ENCODE measurements around the gene THY1. TPM values are rescaled to one million over a fixed set of nuclear protein-coding genes. Genes with fewer than 3 reads are reported as not detected.

THY1 gene
- total and polyA plus RNA-seq, 2 donors, result 39.2 to 148 TPM

- no peak for DNase-seq (ENCODE audit: extremely low spot score)
- Histone ChIP-seq H3K4me1 (ENCODE audit: insufficient read depth) (no peaks in the 10 kb centered on the region), H3K4me3 (ENCODE audit: low read depth, low read length) (no peak overlapping the region), H3K27ac (ENCODE audit: low read depth) (no peak overlapping the region), H3K36me3 (ENCODE audit: insufficient read depth) (no peaks in the 10 kb centered on the region)
- WGBS, result 96% methylated on average over 1 of the region's 1 CpG
Measured at GRCh38 chr11:119434591-119435330, 11.8 kb upstream of the THY1 start.

DNA sequence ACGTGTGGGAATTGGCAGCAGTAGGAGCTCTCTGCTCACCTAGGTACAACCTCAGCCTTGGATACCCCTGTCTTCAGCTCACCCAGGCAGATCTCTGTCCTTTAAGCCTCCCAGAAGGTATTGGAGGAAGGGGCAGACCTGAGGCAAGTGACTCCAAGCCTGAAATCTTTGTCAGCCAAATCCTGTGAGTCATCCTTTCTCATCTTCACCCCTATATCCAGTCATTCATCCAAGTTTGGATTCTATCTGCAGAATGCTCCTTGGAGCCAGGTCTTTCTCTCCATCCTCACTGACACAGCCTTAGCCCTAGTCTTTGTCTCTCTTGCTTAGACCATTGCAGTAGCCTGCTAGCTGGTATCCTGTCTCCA is 10.4 kb upstream of the THY1 start:
- no peaks in the 10 kb centered on the region for H3K36me3 ChIP-seq (ENCODE audit: insufficient read depth)
- H3K4me1 ChIP-seq (ENCODE audit: insufficient read depth), result no peaks in the 10 kb centered on the region
- no peak overlapping the region for H3K27ac ChIP-seq (ENCODE audit: low read depth)
- WGBS, result 27% methylated on average over 1 of the region's 1 CpG
- no peak for DNase-seq (ENCODE audit: extremely low spot score)
- no peak overlapping the region for H3K4me3 ChIP-seq (ENCODE audit: low read depth, low read length)

GRCh38 chr11:119432484-119433357 is 9.7 kb upstream of the THY1 start:
- no peaks in the 10 kb centered on the region for H3K36me3 ChIP-seq (ENCODE audit: insufficient read depth)
- H3K4me1 ChIP-seq (ENCODE audit: insufficient read depth), result no peaks in the 10 kb centered on the region
- no peak overlapping the region for H3K4me3 ChIP-seq (ENCODE audit: low read depth, low read length)
- H3K27ac ChIP-seq (ENCODE audit: low read depth), result no peak overlapping the region
- DNase-seq (ENCODE audit: extremely low spot score), result no peak
- WGBS, result 22% methylated on average over 21 of the region's 21 CpGs

DNA sequence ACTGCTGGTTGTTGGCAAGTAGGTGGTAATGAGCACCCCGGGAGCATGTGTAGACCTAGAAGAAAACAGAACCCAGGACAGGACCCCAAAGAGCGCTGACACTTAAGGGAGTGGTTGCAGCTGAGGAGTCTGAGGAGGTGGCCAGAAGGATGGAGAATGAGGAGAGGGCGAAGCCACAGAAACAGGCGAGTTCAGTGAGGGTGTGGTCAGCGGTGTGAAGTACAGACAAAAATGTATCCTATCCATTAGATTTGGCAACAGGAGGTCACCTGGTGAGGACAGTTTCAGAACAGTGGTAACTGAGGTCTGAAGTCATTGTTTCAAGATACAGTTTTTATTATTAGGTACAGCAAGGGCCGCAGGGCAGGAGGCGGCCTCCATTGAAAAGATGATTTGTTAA is 8.6 kb upstream of the THY1 start:
- Histone ChIP-seq H3K36me3 (ENCODE audit: insufficient read depth) (no peaks in the 10 kb centered on the region), H3K4me1 (ENCODE audit: insufficient read depth) (no peaks in the 10 kb centered on the region), H3K27ac (ENCODE audit: low read depth) (no peak overlapping the region), H3K4me3 (ENCODE audit: low read depth, low read length) (no peak overlapping the region)
- no peak for DNase-seq (ENCODE audit: extremely low spot score)
- WGBS, result 92% methylated on average over 7 of the region's 7 CpGs

DNA sequence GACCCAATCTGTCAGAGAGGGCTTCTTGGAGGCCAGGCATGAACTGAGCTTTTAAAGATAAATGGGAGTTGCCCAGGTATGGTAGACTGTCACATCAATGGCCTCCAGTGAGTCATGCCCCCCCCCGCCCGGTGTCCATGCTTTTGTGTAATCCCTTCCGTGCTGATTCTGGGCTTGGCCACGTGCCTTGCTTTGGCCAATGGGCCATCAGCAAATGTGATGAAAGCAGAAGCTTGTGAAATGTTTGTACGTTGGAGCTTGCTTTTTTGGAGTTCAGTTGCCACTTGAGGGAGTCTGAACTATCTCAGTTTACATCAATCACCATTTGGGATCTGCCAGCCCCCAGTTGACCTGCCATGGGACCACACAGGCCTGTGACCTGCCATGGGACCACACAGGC is 4.3 kb upstream of the THY1 start:
- no peak for DNase-seq (ENCODE audit: extremely low spot score)
- Histone ChIP-seq H3K27ac (ENCODE audit: low read depth) (no peak overlapping the region), H3K36me3 (ENCODE audit: insufficient read depth) (no peaks in the 10 kb centered on the region), H3K4me1 (ENCODE audit: insufficient read depth) (no peaks in the 10 kb centered on the region), H3K4me3 (ENCODE audit: low read depth, low read length) (no peak overlapping the region)
- 77% methylated on average over 5 of the region's 5 CpGs for WGBS

- Histone ChIP-seq H3K4me1 (ENCODE audit: insufficient read depth) (no peaks in the 10 kb centered on the region), H3K36me3 (ENCODE audit: insufficient read depth) (no peaks in the 10 kb centered on the region), H3K27ac (ENCODE audit: low read depth) (no peak overlapping the region), H3K4me3 (ENCODE audit: low read depth, low read length) (no peak overlapping the region)
- WGBS, result 58% methylated on average over 4 of the region's 4 CpGs
- no peak for DNase-seq (ENCODE audit: extremely low spot score)
Measured at GRCh38 chr11:119426142-119426541, 3.2 kb upstream of the THY1 start.

DNA sequence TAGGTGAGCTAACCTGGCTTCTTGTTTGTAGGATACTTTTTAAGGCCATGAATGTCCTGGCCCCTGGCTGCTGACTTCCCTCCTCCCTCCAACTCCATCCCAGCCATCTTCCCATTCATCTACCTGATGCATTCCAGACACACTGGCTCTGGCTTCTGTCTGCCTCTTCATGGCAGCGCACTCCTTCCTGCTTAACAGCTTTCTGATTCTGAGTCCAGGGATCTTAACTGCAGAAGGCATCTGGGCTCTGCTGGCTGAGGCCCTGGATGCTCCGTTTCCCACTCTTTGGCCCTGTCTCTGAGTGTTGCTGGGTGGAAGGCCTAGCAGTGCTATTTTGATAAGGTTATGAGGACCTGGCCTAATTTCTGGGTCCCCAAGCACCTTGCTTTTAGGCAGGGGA is 1.8 kb upstream of the THY1 start:
- Histone ChIP-seq H3K36me3 (ENCODE audit: insufficient read depth) (no peaks in the 10 kb centered on the region), H3K4me1 (ENCODE audit: insufficient read depth) (no peaks in the 10 kb centered on the region), H3K4me3 (ENCODE audit: low read depth, low read length) (no peak overlapping the region), H3K27ac (ENCODE audit: low read depth) (no peak overlapping the region)
- WGBS, result 81% methylated on average over 2 of the region's 2 CpGs
- no peak for DNase-seq (ENCODE audit: extremely low spot score)

- 88% methylated on average over 3 of the region's 3 CpGs for WGBS
- H3K36me3 ChIP-seq (ENCODE audit: insufficient read depth), result no peaks in the 10 kb centered on the region
- no peak overlapping the region for H3K4me3 ChIP-seq (ENCODE audit: low read depth, low read length)
- no peaks in the 10 kb centered on the region for H3K4me1 ChIP-seq (ENCODE audit: insufficient read depth)
- no peak overlapping the region for H3K27ac ChIP-seq (ENCODE audit: low read depth)
- DNase-seq (ENCODE audit: extremely low spot score), result no peak
Measured at GRCh38 chr11:119424276-119424675, 1.3 kb upstream of the THY1 start.

- DNase-seq (ENCODE audit: extremely low spot score), result no peak
- WGBS, result 62% methylated on average over 14 of the region's 14 CpGs
- H3K4me1 ChIP-seq (ENCODE audit: insufficient read depth), result no peaks in the 10 kb centered on the region
- H3K36me3 ChIP-seq (ENCODE audit: insufficient read depth), result no peaks in the 10 kb centered on the region
- H3K27ac ChIP-seq (ENCODE audit: low read depth), result no peak overlapping the region
- H3K4me3 ChIP-seq (ENCODE audit: low read depth, low read length), result peak overlapping the region; percentile 32
Measured at GRCh38 chr11:119423509-119424254, 710 bp upstream of the THY1 start.

DNA sequence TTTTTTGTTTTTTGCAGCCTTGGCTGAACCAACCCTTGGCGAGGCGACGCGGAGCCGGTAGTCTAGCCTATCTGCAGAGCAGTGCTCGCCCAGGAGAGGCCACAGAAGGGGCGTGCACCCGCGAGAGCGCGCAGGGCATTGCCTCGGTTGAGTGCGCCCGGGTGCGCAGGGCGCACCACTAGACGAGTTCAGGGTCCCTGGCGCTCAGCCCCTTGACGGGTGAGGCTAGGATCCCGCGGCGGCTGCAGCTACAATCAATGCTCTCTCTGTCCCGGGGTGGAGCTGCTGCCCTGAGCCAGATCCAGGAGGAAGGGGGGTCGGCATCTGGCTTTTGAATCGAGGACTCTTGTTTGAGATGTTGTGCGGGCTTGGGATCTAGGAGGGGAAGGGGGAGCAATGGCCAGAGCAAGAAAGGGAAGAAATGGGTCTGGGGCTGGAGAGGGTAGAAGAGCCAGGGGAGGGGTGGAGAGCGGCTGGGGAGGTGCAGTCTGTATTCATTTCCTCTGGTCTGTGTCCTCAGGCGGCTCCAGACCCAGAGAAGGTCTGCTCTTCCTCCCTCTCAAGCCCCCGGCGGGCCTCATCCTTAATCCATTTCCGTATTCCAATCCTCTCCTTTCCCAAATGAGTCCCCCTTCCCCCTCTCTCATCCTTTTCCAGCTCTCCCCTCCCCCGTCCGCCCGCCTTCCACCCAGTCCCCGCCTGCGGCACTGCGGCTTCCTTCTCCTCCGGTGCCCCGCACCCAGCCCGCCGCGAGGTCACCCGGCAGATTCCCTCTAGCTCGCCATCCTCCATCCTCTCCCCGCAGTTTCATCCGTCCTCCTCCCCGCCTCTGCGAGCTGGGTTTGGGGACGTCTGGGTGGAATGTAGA is 797 bp downstream of the THY1 start:
- Histone ChIP-seq H3K4me3 (ENCODE audit: low read depth, low read length) (peak overlapping the region; percentile 32), H3K4me1 (ENCODE audit: insufficient read depth) (no peaks in the 10 kb centered on the region), H3K27ac (ENCODE audit: low read depth) (no peak overlapping the region), H3K36me3 (ENCODE audit: insufficient read depth) (no peaks in the 10 kb centered on the region)
- no peak for DNase-seq (ENCODE audit: extremely low spot score)
- WGBS, result under 1% methylated on average over 49 of the region's 49 CpGs

DNA sequence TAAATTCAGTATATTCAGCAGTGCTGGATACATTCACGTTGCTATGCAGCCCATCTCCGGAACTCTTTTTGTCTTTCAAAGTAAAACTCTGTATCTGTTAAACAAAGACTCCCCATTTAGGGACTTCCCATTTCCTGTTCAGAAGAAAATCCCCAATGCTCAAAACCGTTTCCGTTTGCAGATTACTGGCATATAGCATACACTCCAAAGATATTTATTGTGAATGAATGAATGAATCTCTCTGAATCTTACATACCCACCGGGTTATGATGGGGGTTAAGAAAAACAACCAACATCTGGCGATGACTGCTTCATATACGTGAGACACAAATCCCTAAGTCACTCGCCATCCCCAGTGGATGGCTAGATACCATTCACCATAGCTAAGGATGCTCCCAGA is 1.6 kb downstream of the THY1 start:
- no peak overlapping the region for H3K4me3 ChIP-seq (ENCODE audit: low read depth, low read length)
- H3K27ac ChIP-seq (ENCODE audit: low read depth), result no peak overlapping the region
- no peaks in the 10 kb centered on the region for H3K4me1 ChIP-seq (ENCODE audit: insufficient read depth)
- 42% methylated on average over 8 of the region's 8 CpGs for WGBS
- no peak for DNase-seq (ENCODE audit: extremely low spot score)
- H3K36me3 ChIP-seq (ENCODE audit: insufficient read depth), result no peaks in the 10 kb centered on the region

DNA sequence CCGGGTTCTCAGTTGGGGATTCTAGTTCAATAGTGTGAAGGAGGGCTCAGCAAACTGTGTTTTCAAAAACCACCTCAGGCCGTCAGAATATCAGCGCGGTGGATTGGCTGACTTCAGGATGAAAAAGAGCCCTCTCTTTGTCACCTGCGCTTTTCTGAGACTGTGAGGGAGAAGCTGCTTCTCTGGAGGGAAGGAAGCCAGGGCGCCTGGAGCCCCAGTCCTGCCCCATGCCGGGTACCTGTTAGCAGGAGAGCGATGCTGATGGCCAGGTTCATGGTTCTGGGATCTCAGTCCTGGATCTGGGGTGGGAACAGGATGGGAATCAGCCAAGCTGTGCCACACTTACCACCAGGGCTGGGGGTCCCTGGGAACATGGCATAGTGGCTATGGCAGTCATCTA is 2.3 kb downstream of the THY1 start:
- WGBS, result 88% methylated on average over 8 of the region's 8 CpGs
- DNase-seq (ENCODE audit: extremely low spot score), result no peak
- H3K36me3 ChIP-seq (ENCODE audit: insufficient read depth), result no peaks in the 10 kb centered on the region
- no peaks in the 10 kb centered on the region for H3K4me1 ChIP-seq (ENCODE audit: insufficient read depth)
- no peak overlapping the region for H3K27ac ChIP-seq (ENCODE audit: low read depth)
- H3K4me3 ChIP-seq (ENCODE audit: low read depth, low read length), result no peak overlapping the region
